Measurements from ENCODE around the gene KRTAP10-2.

The KRTAP10-2 gene

GRCh38 chr21:44530221-44530902, 20.9 kb downstream of the KRTAP10-2 start:
- no peak overlapping the region for H3K4me3 ChIP-seq (ENCODE audit: insufficient read depth, low read depth, low read length)
- H3K9me3 ChIP-seq (ENCODE audit: control insufficient read depth, low read length): no peaks in the 10 kb centered on the region
- H3K27ac ChIP-seq (ENCODE audit: insufficient read depth, low read depth, low read length, poor library complexity, severe bottlenecking): no peak overlapping the region
- no peaks in the 10 kb centered on the region for H3K27me3 ChIP-seq (ENCODE audit: control insufficient read depth, insufficient read depth, low read length, poor library complexity, severe bottlenecking)
- WGBS, 2 experiments: 93 to 94% methylated on average over 7 of the region's 7 CpGs
- no peaks in the 10 kb centered on the region for H3K36me3 ChIP-seq (ENCODE audit: control insufficient read depth, insufficient read depth, low read length)
- no peaks in the 10 kb centered on the region for H3K4me1 ChIP-seq (ENCODE audit: control insufficient read depth, insufficient read depth, low read length)

GRCh38 chr21:44529503-44530125, 21.7 kb downstream of the KRTAP10-2 start:
- no peaks in the 10 kb centered on the region for H3K9me3 ChIP-seq (ENCODE audit: control insufficient read depth, low read length)
- no peaks in the 10 kb centered on the region for H3K27me3 ChIP-seq (ENCODE audit: control insufficient read depth, insufficient read depth, low read length, poor library complexity, severe bottlenecking)
- no peak overlapping the region for H3K27ac ChIP-seq (ENCODE audit: insufficient read depth, low read depth, low read length, poor library complexity, severe bottlenecking)
- no peaks in the 10 kb centered on the region for H3K36me3 ChIP-seq (ENCODE audit: control insufficient read depth, insufficient read depth, low read length)
- 93% methylated on average over 23 of the region's 23 CpGs for WGBS, 2 experiments
- H3K4me3 ChIP-seq (ENCODE audit: insufficient read depth, low read depth, low read length): no peak overlapping the region
- H3K4me1 ChIP-seq (ENCODE audit: control insufficient read depth, insufficient read depth, low read length): no peaks in the 10 kb centered on the region

- Histone ChIP-seq H3K9me3 (ENCODE audit: control insufficient read depth, low read length) (no peaks in the 10 kb centered on the region), H3K27ac (ENCODE audit: insufficient read depth, low read depth, low read length, poor library complexity, severe bottlenecking) (no peak overlapping the region), H3K4me3 (ENCODE audit: insufficient read depth, low read depth, low read length) (no peak overlapping the region), H3K27me3 (ENCODE audit: control insufficient read depth, insufficient read depth, low read length, poor library complexity, severe bottlenecking) (no peaks in the 10 kb centered on the region), H3K36me3 (ENCODE audit: control insufficient read depth, insufficient read depth, low read length) (no peaks in the 10 kb centered on the region), H3K4me1 (ENCODE audit: control insufficient read depth, insufficient read depth, low read length) (no peaks in the 10 kb centered on the region)
- WGBS, 2 experiments: 94 to 95% methylated on average over 15 to 17 of the region's 17 CpGs
Observed at GRCh38 chr21:44529011-44529421, 22.3 kb downstream of the KRTAP10-2 start.

GRCh38 chr21:44528634-44528995, 22.7 kb downstream of the KRTAP10-2 start:
- Histone ChIP-seq H3K4me1 (ENCODE audit: control insufficient read depth, insufficient read depth, low read length) (no peaks in the 10 kb centered on the region), H3K9me3 (ENCODE audit: control insufficient read depth, low read length) (no peaks in the 10 kb centered on the region), H3K27me3 (ENCODE audit: control insufficient read depth, insufficient read depth, low read length, poor library complexity, severe bottlenecking) (no peaks in the 10 kb centered on the region), H3K27ac (ENCODE audit: insufficient read depth, low read depth, low read length, poor library complexity, severe bottlenecking) (no peak overlapping the region), H3K4me3 (ENCODE audit: insufficient read depth, low read depth, low read length) (no peak overlapping the region), H3K36me3 (ENCODE audit: control insufficient read depth, insufficient read depth, low read length) (no peaks in the 10 kb centered on the region)
- 92 to 93% methylated on average over 10 of the region's 10 CpGs for WGBS, 2 experiments

GRCh38 chr21:44527983-44528633, 23.2 kb downstream of the KRTAP10-2 start:
- Histone ChIP-seq H3K27me3 (ENCODE audit: control insufficient read depth, insufficient read depth, low read length, poor library complexity, severe bottlenecking) (no peaks in the 10 kb centered on the region), H3K4me1 (ENCODE audit: control insufficient read depth, insufficient read depth, low read length) (no peaks in the 10 kb centered on the region), H3K27ac (ENCODE audit: insufficient read depth, low read depth, low read length, poor library complexity, severe bottlenecking) (no peak overlapping the region), H3K36me3 (ENCODE audit: control insufficient read depth, insufficient read depth, low read length) (no peaks in the 10 kb centered on the region), H3K9me3 (ENCODE audit: control insufficient read depth, low read length) (no peaks in the 10 kb centered on the region), H3K4me3 (ENCODE audit: insufficient read depth, low read depth, low read length) (no peak overlapping the region)
- WGBS, 2 experiments: 93% methylated on average over 18 of the region's 18 CpGs

GRCh38 chr21:44527156-44527982, 23.9 kb downstream of the KRTAP10-2 start:
- no peaks in the 10 kb centered on the region for H3K36me3 ChIP-seq (ENCODE audit: control insufficient read depth, insufficient read depth, low read length)
- no peaks in the 10 kb centered on the region for H3K27me3 ChIP-seq (ENCODE audit: control insufficient read depth, insufficient read depth, low read length, poor library complexity, severe bottlenecking)
- no peaks in the 10 kb centered on the region for H3K9me3 ChIP-seq (ENCODE audit: control insufficient read depth, low read length)
- H3K4me1 ChIP-seq (ENCODE audit: control insufficient read depth, insufficient read depth, low read length): no peaks in the 10 kb centered on the region
- 94 to 95% methylated on average over 37 of the region's 37 CpGs for WGBS, 2 experiments
- H3K27ac ChIP-seq (ENCODE audit: insufficient read depth, low read depth, low read length, poor library complexity, severe bottlenecking): no peak overlapping the region
- H3K4me3 ChIP-seq (ENCODE audit: insufficient read depth, low read depth, low read length): no peak overlapping the region

- H3K9me3 ChIP-seq (ENCODE audit: control insufficient read depth, low read length): no peaks in the 10 kb centered on the region
- no peaks in the 10 kb centered on the region for H3K27me3 ChIP-seq (ENCODE audit: control insufficient read depth, insufficient read depth, low read length, poor library complexity, severe bottlenecking)
- H3K4me1 ChIP-seq (ENCODE audit: control insufficient read depth, insufficient read depth, low read length): no peaks in the 10 kb centered on the region
- H3K27ac ChIP-seq (ENCODE audit: insufficient read depth, low read depth, low read length, poor library complexity, severe bottlenecking): no peak overlapping the region
- no peak overlapping the region for H3K4me3 ChIP-seq (ENCODE audit: insufficient read depth, low read depth, low read length)
- H3K36me3 ChIP-seq (ENCODE audit: control insufficient read depth, insufficient read depth, low read length): no peaks in the 10 kb centered on the region
- WGBS, 2 experiments: 91 to 93% methylated on average over 12 of the region's 12 CpGs
Observed at GRCh38 chr21:44526096-44526997, 25.0 kb downstream of the KRTAP10-2 start.

GRCh38 chr21:44525391-44526095, 25.8 kb downstream of the KRTAP10-2 start:
- H3K27me3 ChIP-seq (ENCODE audit: control insufficient read depth, insufficient read depth, low read length, poor library complexity, severe bottlenecking): no peaks in the 10 kb centered on the region
- H3K4me1 ChIP-seq (ENCODE audit: control insufficient read depth, insufficient read depth, low read length): no peaks in the 10 kb centered on the region
- H3K36me3 ChIP-seq (ENCODE audit: control insufficient read depth, insufficient read depth, low read length): no peaks in the 10 kb centered on the region
- H3K27ac ChIP-seq (ENCODE audit: insufficient read depth, low read depth, low read length, poor library complexity, severe bottlenecking): no peak overlapping the region
- no peak overlapping the region for H3K4me3 ChIP-seq (ENCODE audit: insufficient read depth, low read depth, low read length)
- no peaks in the 10 kb centered on the region for H3K9me3 ChIP-seq (ENCODE audit: control insufficient read depth, low read length)
- WGBS, 2 experiments: 93 to 95% methylated on average over 20 of the region's 20 CpGs

Data from ectodermal cell (in vitro differentiated cells).